Kidney (tissue), 14 donors: ENCODE results near the gene RUVBL2. TPM values are rescaled to one million over a fixed set of nuclear protein-coding genes. Genes with fewer than 3 reads are reported as not detected.

Experiments
- DNase-seq, 5 donors: peaks; one replicate each; pipeline ENCODE4 v3.0.0-alpha.2; 2013 to 2020
- FAIRE-seq: peaks from 2 replicates; lab custom pipeline; 2012; peaks lifted over from hg19 to GRCh38; lab: Jason Lieb, UNC
- H3K27ac ChIP-seq, 2 donors: one replicate each; pipeline ENCODE4 v1.7.0; 2013; ENCODE audit warnings: low read depth in 2 of 2, low read length in 2 of 2, inconsistent platforms in 1 of 2
- H3K27me3 ChIP-seq: one replicate; pipeline ENCODE4 v1.7.1; 2013; ENCODE audit warnings: low read length, inconsistent platforms; ENCODE audit not compliant: control insufficient read depth, insufficient read depth
- H3K36me3 ChIP-seq, 3 donors: one replicate each; pipeline versions ENCODE4 v1.7.0 to v1.7.1; 2013; ENCODE audit warnings: low read length in 3 of 3, control low read depth in 1 of 3, inconsistent platforms in 1 of 3; ENCODE audit not compliant: insufficient read depth in 3 of 3, control insufficient read depth in 2 of 3
- H3K4me1 ChIP-seq, 3 donors: one replicate each; pipeline versions ENCODE4 v1.7.0 to v1.7.1; 2013; ENCODE audit warnings: low read length in 3 of 3, inconsistent platforms in 1 of 3, low read depth in 1 of 3; ENCODE audit not compliant: control insufficient read depth in 2 of 3, insufficient read depth in 2 of 3
- H3K4me3 ChIP-seq, 3 donors: one replicate each; pipeline versions ENCODE4 v1.7.0 to v1.8.1; 2013; ENCODE audit warnings: low read length in 3 of 3, control low read depth in 1 of 3, inconsistent platforms in 1 of 3
- H3K9ac ChIP-seq, 3 donors: one replicate each; pipeline versions ENCODE4 v1.7.0 to v1.7.1; 2013; ENCODE audit warnings: low read length in 3 of 3, control low read depth in 1 of 3, inconsistent platforms in 1 of 3
- H3K9me3 ChIP-seq, 3 donors: one replicate each; pipeline versions ENCODE4 v1.7.0 to v1.7.1; 2013; ENCODE audit warnings: low read length in 3 of 3, control low read depth in 1 of 3, inconsistent platforms in 1 of 3; ENCODE audit not compliant: control insufficient read depth in 2 of 3, insufficient read depth in 1 of 3
- intact Hi-C: fragments of 100-400 bp; cut with DNase I; formaldehyde crosslinking; loops from one replicate; pipeline ENCODE4 v1.11.1; 2022
- polyA plus RNA-seq: library from polyadenylated mRNA; stranded (reverse); fragments of 350-450 nt; fragmentation: Illumina TruSeq; extraction: RNeasy Lipid Tissue Mini Kit (QIAGEN cat#74804); gene quantifications from one replicate; pipeline ENCODE4 v1.2.3, GENCODE V29; 2014; ENCODE audit warnings: low read depth, low replicate concordance; ENCODE audit not compliant: insufficient read depth
- total RNA-seq: library from RNA; stranded (reverse); fragmentation: NEBNext Ultra II Directional; extraction: Animal tissue kit (Norgen Biotek cat#: 25700); gene quantifications from one replicate; pipeline ENCODE4 v1.2.1, GENCODE V29; 2021
- TF ChIP-seq, protein P1 (sequence below): IDR thresholded peaks from 3 replicates; pipeline ENCODE4 v1.5.1; 2012; ENCODE audit warnings: mild to moderate bottlenecking, moderate library complexity, borderline replicate concordance; ENCODE audit not compliant: insufficient read depth; ENCODE audit errors: extremely low read depth
- donor health status: control.
- donor health status: control.
- donor health status: control.
- donor health status: control.
- donor health status: control.
- donor health status: DM: yes; HTN: yes; CAD: no.
- donor health status: Normal renal cell carcinoma (clear cell type).

Gene RUVBL2
- total and polyA plus RNA-seq, 2 donors from 2014 or later: 57.0 to 83.6 TPM

DNA sequence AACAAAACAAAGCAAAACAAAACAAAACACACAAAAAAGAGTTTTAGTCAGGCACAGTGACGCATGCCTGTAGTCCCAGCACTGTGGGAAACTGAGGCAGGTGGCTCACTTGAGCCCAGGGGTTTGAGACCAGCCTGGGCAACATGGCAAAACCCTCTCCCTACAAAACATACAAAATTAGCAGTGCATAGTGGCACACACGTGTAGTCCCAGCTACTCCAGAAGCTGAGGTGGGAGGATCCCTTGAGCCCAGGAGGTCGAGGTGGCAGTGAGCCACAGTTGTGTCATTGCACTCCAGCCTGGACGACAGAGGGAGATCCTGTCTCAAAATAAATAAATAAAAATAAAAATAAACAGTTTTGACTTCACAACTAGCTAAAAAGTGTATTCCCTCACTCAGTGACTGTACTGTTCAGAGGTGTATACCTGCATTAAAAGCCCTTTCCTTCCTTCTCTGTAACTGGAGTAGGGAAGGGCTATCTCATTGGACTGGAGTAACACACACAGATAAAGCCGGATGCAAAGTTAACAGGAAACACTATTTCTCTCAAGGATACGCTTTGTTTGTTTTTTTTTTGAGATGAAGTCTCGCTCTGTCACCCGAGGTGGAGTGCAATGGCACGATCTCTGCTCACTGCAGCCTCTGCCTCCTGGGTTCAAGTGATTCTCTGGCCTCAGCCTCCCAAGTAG, 42.7 kb upstream of the RUVBL2 start:
- Histone ChIP-seq H3K27ac (no peak overlapping the region), H3K9ac (no peak overlapping the region), H3K9me3 (no peaks in the 10 kb centered on the region), H3K4me1 (peaks cover 0 to 7% (median 0%) of the 10 kb centered on the region in 3 donors), H3K36me3 (no peaks in the 10 kb centered on the region), H3K27me3 (no peaks in the 10 kb centered on the region), H3K4me3 (no peak overlapping the region)
- TF ChIP-seq, protein P1, sequence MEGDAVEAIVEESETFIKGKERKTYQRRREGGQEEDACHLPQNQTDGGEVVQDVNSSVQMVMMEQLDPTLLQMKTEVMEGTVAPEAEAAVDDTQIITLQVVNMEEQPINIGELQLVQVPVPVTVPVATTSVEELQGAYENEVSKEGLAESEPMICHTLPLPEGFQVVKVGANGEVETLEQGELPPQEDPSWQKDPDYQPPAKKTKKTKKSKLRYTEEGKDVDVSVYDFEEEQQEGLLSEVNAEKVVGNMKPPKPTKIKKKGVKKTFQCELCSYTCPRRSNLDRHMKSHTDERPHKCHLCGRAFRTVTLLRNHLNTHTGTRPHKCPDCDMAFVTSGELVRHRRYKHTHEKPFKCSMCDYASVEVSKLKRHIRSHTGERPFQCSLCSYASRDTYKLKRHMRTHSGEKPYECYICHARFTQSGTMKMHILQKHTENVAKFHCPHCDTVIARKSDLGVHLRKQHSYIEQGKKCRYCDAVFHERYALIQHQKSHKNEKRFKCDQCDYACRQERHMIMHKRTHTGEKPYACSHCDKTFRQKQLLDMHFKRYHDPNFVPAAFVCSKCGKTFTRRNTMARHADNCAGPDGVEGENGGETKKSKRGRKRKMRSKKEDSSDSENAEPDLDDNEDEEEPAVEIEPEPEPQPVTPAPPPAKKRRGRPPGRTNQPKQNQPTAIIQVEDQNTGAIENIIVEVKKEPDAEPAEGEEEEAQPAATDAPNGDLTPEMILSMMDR: no peak
- FAIRE-seq (no peak), DNase-seq (no peak)
- intact Hi-C loops: no loop called here

DNA sequence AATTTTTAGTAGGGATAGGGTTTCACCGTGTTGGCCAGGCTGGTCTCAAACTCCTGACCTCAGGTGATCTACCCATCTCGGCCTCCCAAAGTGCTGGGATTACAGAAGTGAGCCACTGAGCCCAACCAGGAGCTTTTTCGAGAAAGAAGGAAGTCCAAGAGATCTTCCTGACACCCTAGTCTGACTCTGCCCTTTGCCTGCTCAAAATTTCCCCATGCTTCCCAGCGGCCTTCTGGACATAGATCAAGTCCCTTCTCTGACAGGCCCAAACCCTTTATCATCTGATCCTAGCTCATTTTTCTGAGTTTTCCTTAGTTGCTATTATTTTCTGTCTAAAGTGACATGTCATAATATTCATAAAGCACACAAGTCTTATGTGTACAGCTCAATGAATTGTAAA, 40.5 kb upstream of the RUVBL2 start:
- H3K9ac ChIP-seq: no peak overlapping the region
- no peak for FAIRE-seq
- H3K27me3 ChIP-seq: no peaks in the 10 kb centered on the region
- H3K27ac ChIP-seq: no peak overlapping the region
- intact Hi-C loops: no loop called here
- no peaks in the 10 kb centered on the region for H3K9me3 ChIP-seq
- DNase-seq: peak in 1 of 5 donors; percentile 32
- no peak overlapping the region for H3K4me3 ChIP-seq
- TF ChIP-seq, protein P1: no peak
- H3K36me3 ChIP-seq: peaks cover 0 to 3% (median 2%) of the 10 kb centered on the region in 3 donors
- peaks cover 0 to 7% (median 0%) of the 10 kb centered on the region in 3 donors for H3K4me1 ChIP-seq

DNA sequence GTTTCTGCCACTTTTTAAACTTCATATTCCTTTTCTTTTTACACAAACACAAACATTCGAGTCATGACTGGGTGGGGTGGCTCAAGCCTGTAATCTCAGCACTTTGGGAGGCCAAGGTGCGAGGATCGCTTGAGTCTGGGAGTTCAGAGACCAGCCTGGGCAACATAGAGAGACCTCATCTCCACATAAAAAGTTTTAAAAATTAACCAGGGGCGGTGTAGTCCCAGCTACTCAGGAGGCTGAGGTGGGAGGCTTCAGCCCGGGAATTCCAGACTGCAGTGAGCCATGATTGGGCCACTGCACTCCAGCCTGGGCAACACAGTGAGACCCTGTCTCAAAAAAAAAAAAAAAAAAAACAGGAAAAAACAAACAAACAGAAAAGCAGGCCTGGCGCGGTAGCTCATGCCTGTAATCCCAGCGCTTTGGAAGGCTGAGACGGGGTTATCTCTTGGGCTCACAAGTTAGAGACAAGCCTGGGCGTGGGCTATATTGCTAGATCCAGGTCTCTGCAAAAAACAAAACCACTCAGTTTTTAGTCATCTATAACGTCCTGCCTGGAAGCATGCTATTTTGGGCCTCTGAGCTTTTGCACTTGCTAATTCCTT, 39.6 kb upstream of the RUVBL2 start:
- peak overlapping the region in 1 of 2 donors; percentile 74 for H3K27ac ChIP-seq
- H3K9ac ChIP-seq: peak overlapping the region in 2 of 3 donors; percentile 44 to 67
- peaks cover 0 to 7% (median 0%) of the 10 kb centered on the region in 3 donors for H3K4me1 ChIP-seq
- H3K4me3 ChIP-seq: peak overlapping the region; percentile 71 to 86 (median 81)
- no peaks in the 10 kb centered on the region for H3K9me3 ChIP-seq
- FAIRE-seq: no peak
- intact Hi-C loops: no loop called here
- H3K27me3 ChIP-seq: no peaks in the 10 kb centered on the region
- H3K36me3 ChIP-seq: peaks cover 0 to 3% (median 2%) of the 10 kb centered on the region in 3 donors
- DNase-seq: peak in 2 of 5 donors; percentile 54 to 57
- TF ChIP-seq, protein P1: no peak
